GM13977 (cell line): Measurements from ENCODE around the gene B4GALT5.

Experiments
- DNase-seq: peaks from one replicate; pipeline ENCODE4 v3.0.0; 2012; ENCODE audit warnings: low spot score
- in situ Hi-C: fragments of 300-500 bp; cut with MboI; formaldehyde crosslinking; loops from one replicate; pipeline ENCODE4 v1.12.0; 2022; ENCODE audit warnings: low sequenced_read_pairs, low pct_unique_long_range_greater_than_20kb, mixed read lengths, inconsistent platforms; ENCODE audit not compliant: unreplicated experiment
- TF ChIP-seq, protein P1 (sequence below): IDR thresholded peaks from 2 replicates; pipeline ENCODE4 v1.5.1; 2012; ENCODE audit warnings: mild to moderate bottlenecking, control low read depth; ENCODE audit not compliant: insufficient read depth; ENCODE audit errors: extremely low read depth, missing control alignments

The B4GALT5 gene

DNA sequence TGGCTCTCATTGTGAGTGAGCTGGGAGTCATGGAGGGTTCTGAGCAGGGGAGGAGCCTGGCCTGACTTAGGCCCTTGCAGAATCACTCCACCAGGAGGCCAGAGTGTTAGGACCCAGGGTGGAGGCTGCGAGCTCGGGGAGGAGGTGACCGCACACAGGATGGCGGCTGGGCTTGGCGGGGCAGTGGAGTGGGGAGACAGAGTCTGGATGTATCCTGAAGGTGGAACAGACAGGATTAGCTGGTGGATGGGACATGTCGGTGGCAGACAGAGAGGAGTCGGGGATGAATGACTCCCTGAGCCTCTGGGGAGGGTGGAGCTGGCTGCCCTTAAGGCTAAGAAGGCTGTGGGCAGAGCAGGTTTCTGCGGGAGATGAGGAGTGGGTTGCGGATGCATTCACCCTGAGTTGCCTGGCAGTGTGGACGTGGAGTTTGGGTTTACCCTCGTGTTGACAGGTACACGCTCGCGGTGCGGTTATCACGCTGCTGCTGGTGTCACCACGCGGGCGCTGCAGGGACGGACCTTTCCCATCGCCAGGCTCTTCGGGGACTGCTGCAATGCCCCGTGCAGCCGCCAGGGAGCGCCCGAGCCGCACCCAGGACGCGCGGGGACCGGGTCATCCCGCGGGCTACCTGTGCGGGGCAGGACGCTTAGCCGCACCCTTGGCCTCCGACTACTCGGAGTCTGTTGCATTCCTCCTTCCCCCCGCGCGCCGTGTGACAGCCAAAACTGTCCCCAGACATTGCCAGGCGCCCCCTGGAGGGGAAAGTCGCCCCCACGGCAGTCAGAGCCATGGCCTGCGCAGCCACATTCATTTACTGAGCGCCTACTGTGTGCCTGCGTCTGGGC is 102.8 kb downstream of the B4GALT5 start:
- TF ChIP-seq, protein P1, sequence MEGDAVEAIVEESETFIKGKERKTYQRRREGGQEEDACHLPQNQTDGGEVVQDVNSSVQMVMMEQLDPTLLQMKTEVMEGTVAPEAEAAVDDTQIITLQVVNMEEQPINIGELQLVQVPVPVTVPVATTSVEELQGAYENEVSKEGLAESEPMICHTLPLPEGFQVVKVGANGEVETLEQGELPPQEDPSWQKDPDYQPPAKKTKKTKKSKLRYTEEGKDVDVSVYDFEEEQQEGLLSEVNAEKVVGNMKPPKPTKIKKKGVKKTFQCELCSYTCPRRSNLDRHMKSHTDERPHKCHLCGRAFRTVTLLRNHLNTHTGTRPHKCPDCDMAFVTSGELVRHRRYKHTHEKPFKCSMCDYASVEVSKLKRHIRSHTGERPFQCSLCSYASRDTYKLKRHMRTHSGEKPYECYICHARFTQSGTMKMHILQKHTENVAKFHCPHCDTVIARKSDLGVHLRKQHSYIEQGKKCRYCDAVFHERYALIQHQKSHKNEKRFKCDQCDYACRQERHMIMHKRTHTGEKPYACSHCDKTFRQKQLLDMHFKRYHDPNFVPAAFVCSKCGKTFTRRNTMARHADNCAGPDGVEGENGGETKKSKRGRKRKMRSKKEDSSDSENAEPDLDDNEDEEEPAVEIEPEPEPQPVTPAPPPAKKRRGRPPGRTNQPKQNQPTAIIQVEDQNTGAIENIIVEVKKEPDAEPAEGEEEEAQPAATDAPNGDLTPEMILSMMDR = peak; percentile 97
- in situ Hi-C loops = no loop called here
- DNase-seq = peak; percentile 85

DNA sequence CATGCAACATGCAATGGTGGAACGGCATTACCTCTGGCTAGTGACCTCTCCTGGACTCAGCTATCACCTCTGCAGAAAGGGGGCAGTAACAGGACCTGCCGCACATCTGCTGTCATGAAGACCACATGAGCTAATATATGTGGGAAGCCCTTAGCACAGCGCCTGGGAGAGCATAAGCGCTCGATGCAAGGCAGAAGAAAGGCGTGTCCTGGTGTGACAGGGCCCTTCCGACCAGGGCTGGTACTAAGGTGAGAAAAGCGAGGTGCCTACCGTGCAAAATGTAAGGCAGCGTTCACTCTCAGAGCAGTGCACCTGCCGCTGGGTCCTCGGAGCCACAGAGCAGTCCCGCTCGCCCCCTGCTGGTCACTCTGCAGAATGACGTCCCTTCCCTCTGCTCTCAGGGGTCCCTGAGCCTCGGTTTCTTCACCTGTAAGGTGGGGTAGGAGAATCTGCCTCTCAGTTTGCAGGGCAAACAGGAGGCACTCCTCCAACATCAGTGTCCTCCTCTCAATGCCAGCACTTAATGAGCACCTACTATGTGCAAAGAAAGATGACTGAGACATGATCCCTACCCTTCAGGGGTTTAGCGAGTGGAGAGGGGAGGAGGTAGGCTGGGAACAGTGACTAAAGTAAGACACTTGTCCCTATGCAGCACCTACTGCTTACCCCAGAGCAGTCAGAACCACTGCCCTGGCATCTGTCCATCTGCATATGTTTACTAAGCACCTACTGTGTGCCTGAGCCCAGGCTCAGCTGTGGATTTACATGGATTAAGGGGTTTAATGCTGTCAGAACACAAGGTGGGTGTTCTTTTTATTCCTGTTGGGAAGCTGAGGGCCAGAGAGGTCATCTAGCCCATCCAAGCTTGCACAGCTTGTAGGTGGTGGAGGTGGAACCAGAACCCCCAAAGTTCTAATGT is 104.7 kb downstream of the B4GALT5 start:
- TF ChIP-seq, protein P1 = peak; percentile 97
- peak; percentile 83 for DNase-seq
- in situ Hi-C loops = loop anchor here (5.0 to 10.0 kb wide), 2 partner anchors 64 to 238 kb away; no protein-coding TSS in a partner anchor

DNA sequence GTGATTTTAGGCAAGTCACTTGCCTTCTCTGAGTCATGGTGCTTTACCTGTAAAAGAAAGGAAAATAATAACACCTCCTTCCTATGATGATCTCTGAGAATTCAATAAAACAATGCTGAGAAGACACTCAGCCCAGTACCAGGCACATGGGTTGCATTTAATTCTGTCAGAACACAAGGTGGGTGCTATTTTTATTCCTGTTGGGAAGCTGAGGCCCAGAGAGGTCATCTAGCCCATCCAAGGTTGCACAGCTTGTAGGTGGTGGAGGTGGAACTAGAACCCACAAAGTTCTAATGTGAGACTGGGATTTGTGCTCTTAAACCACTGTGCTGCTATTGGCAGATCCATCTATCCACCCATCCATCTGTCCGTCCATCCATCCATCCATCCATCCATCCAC is 106.1 kb downstream of the B4GALT5 start:
- DNase-seq = no peak
- TF ChIP-seq, protein P1 = no peak
- in situ Hi-C loops = loop anchor here (5.0 to 10.0 kb wide), 2 partner anchors 63 to 240 kb away; no protein-coding TSS in a partner anchor

DNA sequence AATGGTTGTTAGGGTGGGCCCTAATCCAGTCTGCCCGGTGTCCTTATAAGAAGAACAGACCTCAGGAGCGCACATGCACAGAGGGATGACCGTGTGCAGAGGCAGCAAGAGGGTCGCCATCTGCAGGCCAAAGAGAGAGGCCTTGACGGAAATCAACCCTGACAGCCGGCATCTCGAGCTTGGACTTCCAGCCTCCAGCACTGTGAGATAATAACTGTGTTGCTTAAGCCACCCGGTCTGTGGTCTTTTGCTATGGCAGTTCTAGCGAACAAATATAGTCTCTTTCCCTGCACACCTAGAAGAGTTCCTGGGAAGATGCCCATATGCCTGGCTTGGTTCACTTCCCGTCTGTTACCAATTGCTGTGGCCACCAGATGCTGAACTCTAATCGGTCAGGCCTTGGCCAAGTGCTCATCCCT is 110.5 kb downstream of the B4GALT5 start:
- no peak for DNase-seq
- in situ Hi-C loops = loop anchor here (10.0 kb wide), 1 partner anchor 58 kb away; no protein-coding TSS in a partner anchor
- TF ChIP-seq, protein P1 = peak; percentile 18

DNA sequence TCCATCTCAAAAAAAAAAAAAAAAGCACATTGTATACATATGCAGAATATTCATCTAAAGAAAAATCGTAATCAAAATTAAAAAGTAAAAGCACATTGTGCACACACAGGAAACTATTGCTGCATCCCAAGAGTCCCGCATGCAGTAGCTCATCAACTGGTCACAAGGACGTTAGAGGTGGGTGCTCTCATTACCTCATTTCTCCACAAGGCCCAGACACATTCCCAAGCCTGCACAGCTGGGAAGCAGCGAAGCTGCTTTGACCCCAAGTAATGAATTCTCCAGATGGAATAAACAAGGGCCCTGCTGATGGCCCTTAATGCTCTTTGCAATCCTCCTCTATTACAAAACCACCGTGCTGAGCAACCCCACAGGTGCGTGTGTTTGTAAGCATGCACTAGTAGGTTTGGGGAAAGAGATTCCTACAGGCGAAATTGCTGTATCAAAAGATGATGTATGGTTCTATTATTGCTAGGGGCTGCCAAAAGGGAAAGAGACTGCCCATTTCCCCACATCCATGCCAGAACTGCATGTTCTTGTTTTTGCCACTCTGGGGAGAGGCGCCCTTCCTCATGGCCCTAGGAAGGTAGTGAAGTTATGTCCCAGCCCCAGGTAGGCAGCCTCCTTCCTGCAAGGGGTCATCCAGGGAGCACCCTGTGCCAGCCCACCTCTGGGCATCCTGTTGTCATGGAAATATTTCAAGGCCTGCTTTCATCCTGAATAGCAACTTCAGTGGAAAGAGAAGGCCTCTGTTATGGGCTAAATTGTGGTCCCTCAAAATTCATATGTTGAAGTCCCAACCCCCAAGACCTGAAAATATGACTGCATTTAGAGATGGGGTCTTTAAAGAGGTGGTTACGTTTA is 111.1 kb downstream of the B4GALT5 start:
- DNase-seq = no peak
- TF ChIP-seq, protein P1 = no peak
- in situ Hi-C loops = loop anchor here (10.0 kb wide), 1 partner anchor 58 kb away; no protein-coding TSS in a partner anchor
